Large intestine (tissue), 12 donors: ENCODE measurements around the gene EMC9. TPM values are rescaled to one million over a fixed set of nuclear protein-coding genes. Genes with fewer than 3 reads are reported as not detected.

Source experiments
- DNase-seq, 2 donors: peaks; one replicate each; pipeline versions ENCODE4 v3.0.0 to v3.0.0-alpha.2; 2013
- H3K27ac ChIP-seq: one replicate; pipeline ENCODE4 v1.5.1; 2013; ENCODE audit warnings: low read length
- H3K27me3 ChIP-seq: 2 replicates; pipeline ENCODE4 v1.6.1; 2013; ENCODE audit warnings: low read length; ENCODE audit not compliant: control insufficient read depth, insufficient read depth
- H3K36me3 ChIP-seq: 2 replicates; pipeline ENCODE4 v1.6.1; 2013; ENCODE audit warnings: low read length; ENCODE audit not compliant: control insufficient read depth, insufficient read depth
- H3K4me1 ChIP-seq: one replicate; pipeline ENCODE4 v1.6.1; 2013; ENCODE audit warnings: low read length; ENCODE audit not compliant: control insufficient read depth, insufficient read depth
- H3K4me3 ChIP-seq: one replicate; pipeline ENCODE4 v1.5.1; 2013; ENCODE audit warnings: low read length
- H3K9me3 ChIP-seq: one replicate; pipeline ENCODE4 v1.6.1; 2013; ENCODE audit warnings: mild to moderate bottlenecking, low read depth, low read length, moderate library complexity; ENCODE audit not compliant: control insufficient read depth
- WGBS: methylation state at CpG from one replicate; pipeline ENCODE4 v1.1.5; 2013; ENCODE audit warnings: low lambda C conversion rate; ENCODE audit not compliant: insufficient coverage; 5-methylcytosine and 5-hydroxymethylcytosine counted together
- long read RNA-seq, 11 donors: transcript quantifications; one replicate each; lab custom pipeline, GENCODE V29; 2026
- polyA plus RNA-seq: library from polyadenylated mRNA; unstranded; fragments of 120-200 nt; gene quantifications from one replicate; pipeline ENCODE4 v1.2.1, GENCODE V29; 2013

Gene EMC9, protein sequence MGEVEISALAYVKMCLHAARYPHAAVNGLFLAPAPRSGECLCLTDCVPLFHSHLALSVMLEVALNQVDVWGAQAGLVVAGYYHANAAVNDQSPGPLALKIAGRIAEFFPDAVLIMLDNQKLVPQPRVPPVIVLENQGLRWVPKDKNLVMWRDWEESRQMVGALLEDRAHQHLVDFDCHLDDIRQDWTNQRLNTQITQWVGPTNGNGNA
- polyA plus RNA-seq, result 33.9 TPM
- long read RNA-seq, donor 1, transcript EMC9-203 (1 exons, 565 nt), result major isoform, 8 of 13 reads
- long read RNA-seq, donor 1, partial matches to known transcripts, result 0 of 13 reads
- long read RNA-seq, donor 1, other reads (novel, unspliced or antisense), result 0 of 13 reads
- long read RNA-seq, donor 2, transcript EMC9-201 (6 exons, 835 nt), result major isoform, 8 of 28 reads
- long read RNA-seq, donor 2, partial matches to known transcripts, result 12 of 28 reads
- long read RNA-seq, donor 2, other reads (novel, unspliced or antisense), result 0 of 28 reads
- long read RNA-seq, donor 3, result 0 reads
- long read RNA-seq, donor 4, partial matches to known transcripts, result 0 of 3 reads
- long read RNA-seq, donor 4, other reads (novel, unspliced or antisense), result 0 of 3 reads
- long read RNA-seq, donor 5, partial matches to known transcripts, result 89 of 252 reads
- long read RNA-seq, donor 5, other reads (novel, unspliced or antisense), result 154 of 252 reads
- long read RNA-seq, donor 6, partial matches to known transcripts, result 10 of 17 reads
- long read RNA-seq, donor 6, other reads (novel, unspliced or antisense), result 0 of 17 reads
- long read RNA-seq, donor 7, transcript EMC9-203 (1 exons, 565 nt), result major isoform, 8 of 24 reads
- long read RNA-seq, donor 7, partial matches to known transcripts, result 11 of 24 reads
- long read RNA-seq, donor 7, other reads (novel, unspliced or antisense), result 0 of 24 reads
- long read RNA-seq, donor 8, transcript EMC9-201 (6 exons, 835 nt), result major isoform, 8 of 24 reads
- long read RNA-seq, donor 8, partial matches to known transcripts, result 11 of 24 reads
- long read RNA-seq, donor 8, other reads (novel, unspliced or antisense), result 0 of 24 reads
- long read RNA-seq, donor 9, transcript EMC9-201 (6 exons, 835 nt), result major isoform, 5 of 19 reads
- long read RNA-seq, donor 9, partial matches to known transcripts, result 10 of 19 reads
- long read RNA-seq, donor 9, other reads (novel, unspliced or antisense), result 0 of 19 reads
- long read RNA-seq, donor 10, transcript EMC9-203 (1 exons, 565 nt), result major isoform, 18 of 31 reads
- long read RNA-seq, donor 10, transcript EMC9-202 (5 exons, 953 nt), result minor isoform, 6 of 31 reads
- long read RNA-seq, donor 10, partial matches to known transcripts, result 6 of 31 reads
- long read RNA-seq, donor 10, other reads (novel, unspliced or antisense), result 0 of 31 reads
- long read RNA-seq, donor 11, transcript EMC9-203 (1 exons, 565 nt), result major isoform, 8 of 15 reads
- long read RNA-seq, donor 11, transcript EMC9-201 (6 exons, 835 nt), result minor isoform, 5 of 15 reads
- long read RNA-seq, donor 11, partial matches to known transcripts, result 0 of 15 reads
- long read RNA-seq, donor 11, other reads (novel, unspliced or antisense), result 0 of 15 reads

DNA sequence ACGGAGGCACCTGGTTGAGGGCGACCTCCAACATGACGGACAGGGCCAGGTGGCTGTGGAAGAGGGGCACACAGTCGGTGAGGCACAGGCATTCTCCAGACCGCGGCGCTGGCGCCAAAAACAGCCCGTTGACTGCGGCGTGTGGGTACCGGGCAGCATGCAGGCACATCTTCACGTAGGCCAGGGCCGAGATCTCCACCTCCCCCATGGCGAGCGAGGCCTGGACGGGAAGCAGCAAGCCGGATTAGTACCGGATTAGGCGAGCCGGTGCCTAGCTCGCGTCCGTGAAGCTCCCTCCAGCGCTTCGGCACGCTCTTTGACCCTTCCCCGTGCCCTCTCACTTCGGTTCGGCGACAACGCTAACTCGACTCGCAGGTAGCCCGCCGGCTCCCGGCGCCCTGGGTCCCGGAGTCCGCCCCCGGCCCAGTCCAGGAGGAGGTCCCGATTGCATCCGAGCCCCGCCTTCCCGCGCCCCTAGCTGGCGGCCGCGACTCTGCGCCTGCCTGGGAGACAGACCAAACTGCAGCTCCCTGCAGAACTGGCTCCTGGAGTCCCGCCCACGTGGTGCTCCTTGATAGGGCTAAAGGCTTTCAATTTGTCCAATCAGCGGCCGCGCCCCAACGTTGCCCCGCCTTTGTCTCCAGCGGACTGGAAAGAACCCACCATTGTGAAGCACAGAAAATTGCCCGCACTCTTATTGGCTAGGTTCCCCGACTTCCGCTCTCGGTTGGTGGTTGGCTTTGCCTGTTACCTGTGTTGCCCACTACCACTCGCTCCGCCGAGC, at the start of gene EMC9:
Gene EMC9, minus strand, starts transcription at position 495 of the 784 bp plus-strand sequence. Its CDS starts 287 bp downstream, at position 208.
- Histone ChIP-seq H3K4me1 (peaks cover 62% of the 10 kb centered on the region), H3K36me3 (peaks cover 40% of the 10 kb centered on the region), H3K27ac (peak within 1 kb of the TSS; percentile 95), H3K27me3 (no peaks in the 10 kb centered on the region), H3K4me3 (peak within 1 kb of the TSS; percentile 91), H3K9me3 (no peaks in the 10 kb centered on the region)
- WGBS, result no CpG with 5 or more reads among the region's 65 CpGs
- DNase-seq, result peak; percentile 99 to 100

DNA sequence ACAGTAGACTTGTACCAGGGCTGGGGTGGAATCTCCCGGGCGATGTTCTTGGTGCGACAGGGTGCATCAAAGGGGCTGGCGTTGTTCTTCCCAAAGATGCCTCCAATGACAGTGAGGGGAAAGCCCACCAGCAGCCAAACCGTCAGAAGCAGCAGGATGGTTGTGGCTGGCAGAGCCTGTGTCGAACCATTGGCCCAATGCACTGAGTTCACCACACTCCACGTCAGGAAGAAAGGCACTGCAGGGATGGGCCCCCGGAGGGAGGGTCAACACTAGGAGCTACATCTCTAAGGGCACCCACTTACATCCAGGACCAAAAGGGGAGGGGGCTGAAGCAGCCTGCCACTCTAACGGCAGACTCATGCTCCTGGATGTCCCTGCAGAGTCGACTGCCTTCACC, 49.0 kb upstream of the EMC9 start:
- Histone ChIP-seq H3K27ac (no peak overlapping the region), H3K4me1 (peaks cover 18% of the 10 kb centered on the region), H3K4me3 (no peak overlapping the region), H3K27me3 (no peaks in the 10 kb centered on the region), H3K9me3 (peaks cover 6% of the 10 kb centered on the region), H3K36me3 (peaks cover 52% of the 10 kb centered on the region)
- WGBS, result no CpG with 5 or more reads among the region's 10 CpGs
- DNase-seq, result no peak

DNA sequence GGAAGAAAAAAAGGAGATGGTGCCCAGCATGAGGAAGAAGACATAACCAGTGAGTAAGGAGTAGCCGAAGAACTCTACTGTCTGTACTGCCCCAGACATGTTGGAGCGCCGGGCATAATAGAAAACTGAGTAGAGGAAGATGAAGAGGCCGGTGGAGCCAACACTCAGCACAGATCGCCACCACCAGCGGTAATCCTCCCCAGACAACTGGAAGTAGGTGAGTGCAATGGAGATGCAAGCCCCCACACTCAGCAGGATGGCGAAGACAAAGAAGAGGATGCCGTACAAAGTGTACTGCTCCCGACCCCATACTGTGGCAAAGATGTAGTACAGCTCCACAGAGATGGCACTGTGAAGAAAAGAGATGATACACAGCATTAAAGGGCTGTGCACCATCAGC, 48.1 kb upstream of the EMC9 start:
- H3K4me3 ChIP-seq, result no peak overlapping the region
- no peak for DNase-seq
- no peaks in the 10 kb centered on the region for H3K27me3 ChIP-seq
- H3K36me3 ChIP-seq, result peaks cover 61% of the 10 kb centered on the region
- WGBS, result 100% methylated on average over 1 of the region's 9 CpGs
- no peak overlapping the region for H3K27ac ChIP-seq
- H3K4me1 ChIP-seq, result peaks cover 13% of the 10 kb centered on the region
- H3K9me3 ChIP-seq, result peaks cover 3% of the 10 kb centered on the region

DNA sequence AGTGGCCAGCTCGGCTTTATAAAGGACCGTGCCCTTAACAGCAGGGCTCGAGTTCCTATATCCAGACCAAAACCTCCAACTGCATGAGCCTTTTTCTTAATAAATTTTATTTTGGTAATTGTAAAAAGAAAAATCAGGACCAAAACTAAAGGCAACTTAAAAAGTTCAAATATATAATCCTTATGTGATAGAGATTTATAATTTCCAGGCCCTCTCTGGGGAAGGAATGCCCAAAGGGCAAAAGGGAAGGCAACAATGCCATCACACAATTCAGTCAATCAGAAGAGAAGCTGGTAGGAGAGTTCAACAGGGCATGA, 47.6 kb upstream of the EMC9 start:
- H3K27ac ChIP-seq, result peak overlapping the region; percentile 8
- H3K27me3 ChIP-seq, result no peaks in the 10 kb centered on the region
- no peak for DNase-seq
- peaks cover 3% of the 10 kb centered on the region for H3K9me3 ChIP-seq
- H3K36me3 ChIP-seq, result peaks cover 66% of the 10 kb centered on the region
- WGBS, result no CpG with 5 or more reads among the region's 3 CpGs
- H3K4me3 ChIP-seq, result peak overlapping the region; percentile 83
- peaks cover 9% of the 10 kb centered on the region for H3K4me1 ChIP-seq

DNA sequence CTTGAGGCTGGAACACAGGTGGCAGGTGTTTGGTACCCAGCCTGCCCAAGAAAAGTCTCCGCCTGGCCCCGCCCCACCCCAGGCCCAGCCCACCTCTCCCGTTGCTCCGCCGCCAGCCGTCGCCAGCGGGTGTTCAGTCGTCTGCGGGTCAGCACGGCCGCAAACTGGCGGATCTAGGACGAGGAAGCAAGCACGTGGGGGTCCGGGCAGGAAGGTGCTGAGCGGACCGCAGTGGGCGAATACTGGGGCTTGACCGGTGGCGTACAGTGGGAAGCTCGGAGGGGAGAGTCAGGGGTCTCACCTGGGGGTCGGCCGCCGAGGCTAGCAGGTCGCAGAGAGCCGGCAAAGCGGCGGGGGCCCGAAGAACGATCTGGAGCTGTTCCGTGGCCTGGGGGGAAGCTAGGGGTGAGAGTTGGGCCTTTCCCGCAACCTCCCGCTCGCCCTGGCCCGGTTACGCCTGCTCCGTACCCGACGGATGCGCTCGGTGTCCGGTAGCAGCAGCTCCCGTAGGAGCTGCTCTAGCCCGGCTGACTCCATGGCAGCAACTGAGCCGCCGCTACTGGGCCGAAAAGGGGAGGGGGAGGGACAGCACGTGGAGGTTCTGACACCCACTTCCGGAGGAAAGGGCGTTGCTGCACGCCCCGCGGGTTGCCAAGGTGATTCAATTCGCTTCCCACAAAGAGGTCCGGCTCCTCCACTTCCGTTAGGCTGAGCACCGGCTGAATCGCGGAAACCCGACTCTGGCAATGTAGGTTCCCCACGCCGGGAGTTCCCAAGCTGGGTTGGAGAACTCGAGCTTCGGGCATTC, 47.1 kb upstream of the EMC9 start, which contains the start of gene IPO4:
Gene IPO4, minus strand, starts transcription at position 566 of the 808 bp plus-strand sequence. Its CDS starts 29 bp downstream, at position 537.
- peaks cover 69% of the 10 kb centered on the region for H3K36me3 ChIP-seq
- peaks cover 9% of the 10 kb centered on the region for H3K4me1 ChIP-seq

DNA sequence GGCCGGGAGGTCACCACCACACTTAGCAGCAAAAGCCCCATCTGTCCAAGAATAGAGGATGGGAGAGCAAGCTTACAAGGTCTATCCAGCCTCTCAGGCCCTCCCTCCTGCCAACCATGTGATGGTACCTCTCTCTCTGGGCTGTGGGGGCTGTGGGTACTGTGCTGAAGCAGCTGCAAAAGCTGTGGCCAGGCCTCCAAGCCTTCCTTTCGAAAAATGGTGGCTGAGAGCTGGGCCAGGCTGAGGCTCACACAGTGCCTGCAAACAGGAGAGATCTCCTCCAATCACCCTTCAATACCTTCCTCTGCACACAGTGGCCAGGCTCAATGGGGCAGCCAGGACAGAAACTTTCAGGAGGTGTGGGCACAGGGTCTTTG, 46.1 kb upstream of the EMC9 start:
- Histone ChIP-seq H3K27ac (peak overlapping the region; percentile 76), H3K27me3 (no peaks in the 10 kb centered on the region), H3K36me3 (peaks cover 72% of the 10 kb centered on the region), H3K4me1 (peaks cover 9% of the 10 kb centered on the region), H3K4me3 (peak overlapping the region; percentile 83), H3K9me3 (peaks cover 3% of the 10 kb centered on the region)
- DNase-seq, result no peak
- no CpG with 5 or more reads among the region's 2 CpGs for WGBS

More for the DNA sequence above, 47.1 kb upstream of the EMC9 start, which contains the start of gene IPO4:
- H3K27ac ChIP-seq, result peak within 1 kb of the TSS; percentile 76
- peak; percentile 96 for DNase-seq
- H3K9me3 ChIP-seq, result peaks cover 3% of the 10 kb centered on the region
- H3K4me3 ChIP-seq, result peak within 1 kb of the TSS; percentile 83
- WGBS, result no CpG with 5 or more reads among the region's 65 CpGs
- H3K27me3 ChIP-seq, result no peaks in the 10 kb centered on the region

DNA sequence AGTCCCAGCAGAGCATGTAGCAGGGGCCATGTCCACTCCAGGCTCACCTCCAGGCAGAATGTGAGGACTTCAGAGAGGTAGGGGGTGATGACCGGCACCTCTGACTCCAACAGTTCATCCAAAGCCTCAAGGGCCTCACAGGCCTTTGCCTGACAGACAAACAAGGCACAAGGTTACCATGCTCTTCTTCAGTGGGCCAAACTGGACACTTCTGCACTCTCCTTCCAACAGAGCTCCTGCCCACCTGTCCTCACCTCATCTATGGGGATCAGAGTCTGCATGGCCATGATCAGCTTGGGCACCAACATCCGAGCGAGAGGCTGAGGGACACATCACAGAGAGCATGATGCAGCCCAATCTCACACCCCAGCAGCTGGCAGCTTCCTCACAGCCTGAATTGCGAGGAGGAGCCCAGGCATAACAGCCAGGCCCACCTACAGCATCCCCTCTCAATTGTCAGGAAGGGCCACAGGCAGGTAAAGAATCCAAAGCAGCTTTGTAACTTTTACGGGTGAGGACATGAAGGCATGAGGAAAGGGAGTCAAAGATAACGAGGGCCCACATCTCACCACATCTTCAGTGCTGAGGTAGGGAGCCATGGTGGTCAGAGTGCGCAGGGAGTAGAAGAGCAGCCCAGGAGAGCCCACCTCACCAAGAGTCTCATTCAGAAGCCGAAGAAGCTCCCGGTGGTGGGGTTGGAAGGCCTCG, 45.6 kb upstream of the EMC9 start:
- no CpG with 5 or more reads among the region's 10 CpGs for WGBS
- no peak overlapping the region for H3K4me3 ChIP-seq
- H3K27me3 ChIP-seq, result no peaks in the 10 kb centered on the region
- peaks cover 12% of the 10 kb centered on the region for H3K4me1 ChIP-seq
- peaks cover 3% of the 10 kb centered on the region for H3K9me3 ChIP-seq
- H3K27ac ChIP-seq, result no peak overlapping the region
- peaks cover 72% of the 10 kb centered on the region for H3K36me3 ChIP-seq
- no peak for DNase-seq

DNA sequence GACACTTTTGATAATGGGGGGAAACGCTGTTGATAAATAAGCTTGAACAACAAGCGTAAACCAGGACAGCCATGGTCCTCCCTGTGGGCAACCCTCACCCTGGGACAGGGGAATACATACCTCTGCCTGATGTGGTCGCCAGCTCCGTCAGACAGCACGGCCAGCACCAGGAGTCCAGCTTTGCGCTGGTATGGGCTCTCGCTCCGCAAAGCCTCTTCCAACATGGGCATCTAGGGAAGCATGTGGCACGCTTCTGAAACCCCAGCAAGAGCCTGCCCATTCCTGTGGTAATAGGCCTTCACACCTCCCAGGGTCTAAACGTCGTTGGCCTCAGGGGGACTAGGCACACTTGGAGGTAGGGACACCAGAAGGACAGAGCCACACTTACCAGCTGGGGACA, 44.4 kb upstream of the EMC9 start:
- peaks cover 21% of the 10 kb centered on the region for H3K4me1 ChIP-seq
- no CpG with 5 or more reads among the region's 11 CpGs for WGBS
- no peak for DNase-seq
- no peak overlapping the region for H3K4me3 ChIP-seq
- peaks cover 78% of the 10 kb centered on the region for H3K36me3 ChIP-seq
- H3K9me3 ChIP-seq, result peaks cover 3% of the 10 kb centered on the region
- no peaks in the 10 kb centered on the region for H3K27me3 ChIP-seq
- H3K27ac ChIP-seq, result no peak overlapping the region
